Stimulated activated CD4-positive, alpha-beta T cell treated with anti-CD3 and anti-CD28 coated beads, Interleukin-4, amount 100 ng/mL, for 4 hours (primary cell): Measurements from ENCODE around the gene CHST3.

Experiments
- DNase-seq, 2 experiments: peaks; one replicate each; pipeline ENCODE4 v3.0.0-alpha.2; 2020

Gene CHST3

GRCh38 chr10:71995887-71996575 is 31.8 kb downstream of the CHST3 start:
- DNase-seq, result no peak

GRCh38 chr10:71996592-71997371 is 32.6 kb downstream of the CHST3 start:
- DNase-seq, result no peak

- no peak for DNase-seq
These were observed 34.1 kb downstream of the CHST3 start for GRCh38 chr10:71998119-71998839.

GRCh38 chr10:71998840-71999194 is 34.6 kb downstream of the CHST3 start:
- no peak for DNase-seq

- no peak for DNase-seq
These were observed 35.3 kb downstream of the CHST3 start for GRCh38 chr10:71999360-72000072.

- DNase-seq, result no peak
These were observed 36.2 kb downstream of the CHST3 start for GRCh38 chr10:72000073-72001032.

GRCh38 chr10:72001033-72001395 is 36.8 kb downstream of the CHST3 start:
- no peak for DNase-seq

GRCh38 chr10:72002354-72003295 is 38.4 kb downstream of the CHST3 start:
- no peak for DNase-seq

- no peak for DNase-seq
These were observed 41.8 kb downstream of the CHST3 start for GRCh38 chr10:72006026-72006425.

GRCh38 chr10:72007246-72007892 is 43.2 kb downstream of the CHST3 start:
- no peak for DNase-seq

- no peak for DNase-seq
These were observed 44.1 kb downstream of the CHST3 start for GRCh38 chr10:72008096-72008981.

GRCh38 chr10:72009051-72009424 is 44.8 kb downstream of the CHST3 start:
- no peak for DNase-seq

- DNase-seq, result no peak
These were observed 45.4 kb downstream of the CHST3 start for GRCh38 chr10:72009425-72010081.

- no peak for DNase-seq
These were observed 46.2 kb downstream of the CHST3 start for GRCh38 chr10:72010234-72010973.

GRCh38 chr10:72011016-72011415 is 46.8 kb downstream of the CHST3 start:
- DNase-seq, result no peak

GRCh38 chr10:72011468-72011867 is 47.3 kb downstream of the CHST3 start:
- no peak for DNase-seq

- no peak for DNase-seq
These were observed 47.8 kb downstream of the CHST3 start for GRCh38 chr10:72011976-72012512.

GRCh38 chr10:72012796-72013195 is 48.6 kb downstream of the CHST3 start:
- DNase-seq, result no peak
